Uterine smooth muscle cell (primary cell): ENCODE data around the gene ZNF607. TPM values are rescaled to one million over a fixed set of nuclear protein-coding genes. Genes with fewer than 3 reads are reported as not detected.

Source experiments
- total RNA-seq: library from RNA; depleted of rRNA; stranded (reverse); fragments of >200 nt; gene quantifications from 2 replicates; pipeline ENCODE4 v1.2.3, GENCODE V29; 2014

ZNF607 gene
- 4.5 and 6.7 TPM in 2 replicates for total RNA-seq

GRCh38 chr19:37719111-37719926 is at the start of gene ZNF607:
ZNF607 (minus strand) TSS chr19:37719761; CDS start chr19:37711618, 8,143 bp downstream.

GRCh38 chr19:37655301-37655688 is 64.3 kb downstream of the ZNF607 start, which contains the start of gene ZFP30:
ZFP30 (minus strand) TSS chr19:37655465; CDS start chr19:37647822, 7,643 bp downstream.

Other genes with a start within 250 kb of the ZNF607 start
- 0.89 and 1.4 TPM in 2 replicates for gene ZNF793, start 212.8 kb downstream of the ZNF607 start, total RNA-seq
- 1.4 and 2.2 TPM in 2 replicates for gene ZNF571, start 125.0 kb downstream of the ZNF607 start, total RNA-seq
- gene ZNF540, start 124.9 kb downstream of the ZNF607 start, total RNA-seq = 0.11 and 0.50 TPM in 2 replicates
- gene ZFP30, start 64.3 kb downstream of the ZNF607 start, total RNA-seq = 19.4 and 22.1 TPM in 2 replicates
- gene ZNF573, start 59.8 kb upstream of the ZNF607 start, total RNA-seq = 6.9 and 7.1 TPM in 2 replicates
- gene WDR87, start 186.8 kb upstream of the ZNF607 start, total RNA-seq = not detected in 2 replicates
- 12.7 and 15.4 TPM in 2 replicates for gene SIPA1L3, start 187.4 kb upstream of the ZNF607 start, total RNA-seq